Gastrocnemius medialis (tissue), 4 donors: ENCODE results near the gene COL24A1. TPM values are rescaled to one million over a fixed set of nuclear protein-coding genes. Genes with fewer than 3 reads are reported as not detected.

ENCODE experiments used
- ATAC-seq, 2 donors: fragments of 150-250 bp; one replicate each; pipeline ENCODE4 v1.9.1; 2016
- DNase-seq, 2 donors: peaks; one replicate each; pipeline ENCODE4 v3.0.0-alpha.2; 2019
- H3K27ac ChIP-seq, 4 donors: fragments of 200-600 bp; sonication (generic); 1 replicate in 1 of 4; 2 replicates in 3 of 4; pipeline ENCODE4 v1.5.1; 2016 to 2018; ENCODE audit warnings: mild to moderate bottlenecking in 2 of 4, moderate library complexity in 1 of 4
- H3K27me3 ChIP-seq, 3 donors: fragments of 200-600 bp; sonication (generic) in 2 of 3; 1 replicate in 1 of 3; 2 replicates in 2 of 3; pipeline versions ENCODE4 v1.5.1 to v1.6.0; 2016 to 2019; ENCODE audit warnings: mild to moderate bottlenecking in 1 of 3, moderate library complexity in 1 of 3
- H3K36me3 ChIP-seq, 2 donors: fragments of 200-600 bp; sonication (generic) in 1 of 2; one replicate each; pipeline ENCODE4 v1.5.1; 2017 to 2018
- H3K4me1 ChIP-seq, 2 donors: fragments of 200-600 bp; sonication (generic) in 1 of 2; one replicate each; pipeline ENCODE4 v1.5.1; 2016 to 2017; ENCODE audit warnings: mild to moderate bottlenecking in 2 of 2
- H3K4me3 ChIP-seq, 4 donors: fragments of 200-600 bp; sonication (generic) in 3 of 4; 1 replicate in 1 of 4; 2 replicates in 3 of 4; pipeline ENCODE4 v1.5.1; 2016 to 2019; ENCODE audit warnings: mild to moderate bottlenecking in 2 of 4
- H3K9me3 ChIP-seq, 3 donors: fragments of 200-600 bp; sonication (generic) in 2 of 3; 1 replicate in 1 of 3; 2 replicates in 2 of 3; pipeline ENCODE4 v1.5.1; 2016 to 2019
- POLR2A ChIP-seq, 2 donors: fragments of 450-650 bp; IDR thresholded peaks; one replicate each; pipeline ENCODE4 v1.6.1; 2017; ENCODE audit warnings: antibody characterized with exemption in 2 of 2, mild to moderate bottlenecking in 2 of 2, moderate library complexity in 2 of 2
- in situ Hi-C, 4 donors: fragments of 200-750 bp; cut with MboI; loops; one replicate each; pipeline versions ENCODE4 v1.15.0 to v1.8.0; 2017; ENCODE audit warnings: low sequenced_read_pairs in 4 of 4
- intact Hi-C: fragments of 100-400 bp; cut with DNase I; formaldehyde crosslinking; loops from one replicate; pipeline ENCODE4 v1.15.1; 2023; ENCODE audit warnings: low total_unique reads
- total RNA-seq, 4 donors: library from RNA; depleted of rRNA; stranded (reverse); fragments of >200 nt; gene quantifications; one replicate each; pipeline versions ENCODE4 v1.1.0 to v1.2.3, GENCODE V29; 2016
- TF ChIP-seq, protein P1 (sequence below), 5 experiments: fragments of 450-650 bp in 3 of 5; fragments of 200-600 bp in 2 of 5; sonication (generic) in 2 of 5; IDR thresholded peaks in 4 of 5; conservative IDR thresholded peaks in 1 of 5; 1 replicate in 4 of 5; 2 replicates in 1 of 5; pipeline ENCODE4 v1.5.1; 2016 to 2019; ENCODE audit warnings: antibody characterized with exemption in 5 of 5, mild to moderate bottlenecking in 3 of 5, moderate library complexity in 3 of 5

COL24A1 gene
- total RNA-seq, 4 donors from 2014 or later, result 0.09 to 0.36 TPM; not detected in 2

DNA sequence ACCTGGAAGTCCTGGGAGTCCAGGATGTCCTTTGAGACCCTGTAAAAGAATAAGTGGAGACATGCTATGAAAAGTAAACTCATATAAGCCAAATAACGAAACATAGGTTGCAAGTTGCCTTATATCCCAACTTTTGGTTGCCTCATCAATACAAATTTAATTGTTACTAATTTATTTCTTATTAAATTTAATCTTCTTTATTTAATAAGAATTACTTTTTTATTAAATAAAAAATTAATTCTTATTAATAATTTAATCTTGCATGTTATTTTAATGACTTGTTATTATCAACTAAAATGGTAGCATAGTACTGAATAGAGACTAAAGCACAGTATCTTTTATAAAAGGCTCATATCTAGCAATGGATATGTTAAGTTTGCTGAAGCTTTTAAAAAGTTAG, 92.9 kb downstream of the COL24A1 start:
- intact Hi-C loops, result no loop called here
- TF ChIP-seq, protein P1, sequence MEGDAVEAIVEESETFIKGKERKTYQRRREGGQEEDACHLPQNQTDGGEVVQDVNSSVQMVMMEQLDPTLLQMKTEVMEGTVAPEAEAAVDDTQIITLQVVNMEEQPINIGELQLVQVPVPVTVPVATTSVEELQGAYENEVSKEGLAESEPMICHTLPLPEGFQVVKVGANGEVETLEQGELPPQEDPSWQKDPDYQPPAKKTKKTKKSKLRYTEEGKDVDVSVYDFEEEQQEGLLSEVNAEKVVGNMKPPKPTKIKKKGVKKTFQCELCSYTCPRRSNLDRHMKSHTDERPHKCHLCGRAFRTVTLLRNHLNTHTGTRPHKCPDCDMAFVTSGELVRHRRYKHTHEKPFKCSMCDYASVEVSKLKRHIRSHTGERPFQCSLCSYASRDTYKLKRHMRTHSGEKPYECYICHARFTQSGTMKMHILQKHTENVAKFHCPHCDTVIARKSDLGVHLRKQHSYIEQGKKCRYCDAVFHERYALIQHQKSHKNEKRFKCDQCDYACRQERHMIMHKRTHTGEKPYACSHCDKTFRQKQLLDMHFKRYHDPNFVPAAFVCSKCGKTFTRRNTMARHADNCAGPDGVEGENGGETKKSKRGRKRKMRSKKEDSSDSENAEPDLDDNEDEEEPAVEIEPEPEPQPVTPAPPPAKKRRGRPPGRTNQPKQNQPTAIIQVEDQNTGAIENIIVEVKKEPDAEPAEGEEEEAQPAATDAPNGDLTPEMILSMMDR (IDR thresholded peaks at IDR 0.05 in 4 of 5, conservative IDR thresholded peaks at IDR 0.05 in 1 of 5), result no peak
- TF ChIP-seq POLR2A (IDR thresholded peaks at IDR 0.05), result no peak
- ATAC-seq (no peak), DNase-seq (no peak)
- H3K9me3 ChIP-seq, result no peaks in the 10 kb centered on the region
- H3K27me3 ChIP-seq, result no peaks in the 10 kb centered on the region
- no peak overlapping the region for H3K27ac ChIP-seq
- no peak overlapping the region for H3K4me3 ChIP-seq
- no peaks in the 10 kb centered on the region for H3K36me3 ChIP-seq
- in situ Hi-C loops, result no loop called here
- peaks cover 5 to 6% of the 10 kb centered on the region in 2 donors for H3K4me1 ChIP-seq

DNA sequence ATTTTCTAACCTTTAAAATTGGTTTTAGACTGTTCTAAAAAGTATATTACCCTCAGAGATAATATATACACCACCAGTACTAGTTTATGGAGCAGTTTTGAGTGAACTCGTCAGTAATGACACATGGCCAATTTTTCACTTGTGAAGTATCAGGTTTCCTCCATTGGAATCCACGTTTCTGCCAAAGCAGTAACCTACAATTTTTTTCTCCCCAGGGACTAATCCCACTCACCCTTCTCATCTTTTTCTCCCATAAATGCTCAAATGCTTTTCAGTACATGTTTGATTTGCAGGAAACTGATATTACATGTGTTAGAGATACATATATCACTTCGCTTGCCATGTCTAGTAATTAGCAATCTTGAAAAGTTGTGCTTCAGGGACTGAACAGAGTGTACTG, 94.1 kb downstream of the COL24A1 start:
- Histone ChIP-seq H3K27ac (no peak overlapping the region), H3K36me3 (no peaks in the 10 kb centered on the region), H3K9me3 (no peaks in the 10 kb centered on the region), H3K4me1 (peaks cover 5 to 6% of the 10 kb centered on the region in 2 donors), H3K4me3 (no peak overlapping the region), H3K27me3 (no peaks in the 10 kb centered on the region)
- no peak for DNase-seq
- in situ Hi-C loops (no loop called here), intact Hi-C loops (no loop called here)
- TF ChIP-seq POLR2A (IDR thresholded peaks at IDR 0.05), result no peak
- TF ChIP-seq, protein P1 (IDR thresholded peaks at IDR 0.05 in 4 of 5, conservative IDR thresholded peaks at IDR 0.05 in 1 of 5), result no peak
- no peak for ATAC-seq

DNA sequence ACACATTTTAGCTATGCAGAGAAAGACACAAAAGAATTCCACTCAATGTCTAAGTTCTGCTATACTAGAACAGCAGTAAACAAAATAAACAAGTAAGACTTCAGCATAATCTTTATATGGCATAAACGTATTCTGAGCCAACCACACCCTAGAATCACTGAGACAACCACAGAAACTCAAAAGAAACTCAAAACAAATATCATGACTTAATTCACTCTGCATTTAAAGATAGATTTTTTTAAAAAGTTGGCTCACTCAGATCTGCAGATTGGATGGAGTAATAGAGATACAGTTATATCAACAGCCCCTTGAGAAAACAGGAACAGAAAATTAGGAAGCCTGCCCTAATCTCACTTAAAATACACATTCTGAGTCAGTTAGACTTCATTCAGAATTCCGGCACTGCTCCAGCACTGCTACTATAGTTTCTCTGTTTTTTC, 95.0 kb downstream of the COL24A1 start:
- H3K4me1 ChIP-seq, result peaks cover 5 to 6% of the 10 kb centered on the region in 2 donors
- in situ Hi-C loops, result no loop called here
- no peak overlapping the region for H3K27ac ChIP-seq
- H3K36me3 ChIP-seq, result no peaks in the 10 kb centered on the region
- no peaks in the 10 kb centered on the region for H3K9me3 ChIP-seq
- no peak overlapping the region for H3K4me3 ChIP-seq
- TF ChIP-seq, protein P1 (IDR thresholded peaks at IDR 0.05 in 4 of 5, conservative IDR thresholded peaks at IDR 0.05 in 1 of 5), result no peak
- no peak for TF ChIP-seq POLR2A (IDR thresholded peaks at IDR 0.05)
- no peaks in the 10 kb centered on the region for H3K27me3 ChIP-seq
- no peak for ATAC-seq
- intact Hi-C loops, result no loop called here
- DNase-seq, result no peak

DNA sequence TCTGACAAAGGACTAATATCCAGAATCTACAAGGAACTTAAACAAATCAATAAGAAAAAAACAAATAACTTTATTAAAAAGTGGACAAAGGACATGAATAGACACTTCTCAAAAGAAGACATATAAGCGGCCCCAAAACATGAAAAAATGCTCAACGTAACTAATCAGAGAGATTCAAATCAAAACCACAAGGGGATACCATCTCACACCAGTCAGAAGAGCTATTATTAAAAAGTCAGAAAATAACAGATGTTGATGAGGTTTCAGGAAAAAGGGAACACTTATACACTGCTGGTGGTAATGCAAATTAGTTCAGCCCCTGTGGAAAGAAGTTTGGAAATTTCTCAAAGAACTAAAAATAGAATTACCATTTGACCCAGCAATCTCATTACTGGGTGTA, 102.2 kb downstream of the COL24A1 start:
- DNase-seq, result no peak
- Histone ChIP-seq H3K27me3 (no peaks in the 10 kb centered on the region), H3K4me1 (no peaks in the 10 kb centered on the region), H3K4me3 (no peak overlapping the region), H3K9me3 (no peaks in the 10 kb centered on the region), H3K27ac (no peak overlapping the region), H3K36me3 (no peaks in the 10 kb centered on the region)
- TF ChIP-seq POLR2A (IDR thresholded peaks at IDR 0.05), result no peak
- TF ChIP-seq, protein P1 (IDR thresholded peaks at IDR 0.05 in 4 of 5, conservative IDR thresholded peaks at IDR 0.05 in 1 of 5), result no peak
- intact Hi-C loops (no loop called here), in situ Hi-C loops (no loop called here)
- no peak for ATAC-seq
